Stimulated activated effector memory CD8-positive, alpha-beta T cell treated with anti-CD3 and anti-CD28 coated beads, Interleukin-12 subunit alpha, Interleukin-12 subunit beta, amount 100 ng/mL, for 72 hours (primary cell): Measurements from ENCODE around the gene ATXN7L1.
"Not testable (repeated sequence)": the region's sequence is repeated elsewhere in the genome, so short reads cannot be mapped to it uniquely, and the experiment has no call there.

Experiments used
- ATAC-seq: fragments of 150-1000 bp; cut with Tn5 transposase; 2 replicates; pipeline ENCODE4 v1.10.0; 2021
- DNase-seq, 2 donors: peaks; one replicate each; pipeline ENCODE4 v3.0.0; 2021 to 2022; ENCODE audit warnings: low spot score in 2 of 2
- H3K27ac Mint-ChIP-seq: one replicate; pipeline ENCODE4 v1.8.0; 2022; ENCODE audit warnings: mild to moderate bottlenecking, mixed read lengths
- H3K36me3 Mint-ChIP-seq: one replicate; pipeline ENCODE4 v1.8.0; 2022; ENCODE audit warnings: mild to moderate bottlenecking, mixed read lengths
- H3K4me1 Mint-ChIP-seq: one replicate; pipeline ENCODE4 v1.8.0; 2022; ENCODE audit warnings: mixed read lengths
- H3K4me3 Mint-ChIP-seq: one replicate; pipeline ENCODE4 v1.8.0; 2022; ENCODE audit warnings: mild to moderate bottlenecking, mixed read lengths
- H3K9me3 Mint-ChIP-seq: one replicate; pipeline ENCODE4 v1.8.0; 2022; ENCODE audit warnings: mixed read lengths

ATXN7L1 gene

GRCh38 chr7:105902325-105902911 is 26.0 kb upstream of the ATXN7L1 start:
- Mint-ChIP-seq H3K4me3 (no peak overlapping the region), H3K27ac (no peak overlapping the region), H3K9me3 (no peaks in the 10 kb centered on the region), H3K4me1 (no peaks in the 10 kb centered on the region), H3K36me3 (no peaks in the 10 kb centered on the region)
- DNase-seq, result no peak
- no peak for ATAC-seq

DNA sequence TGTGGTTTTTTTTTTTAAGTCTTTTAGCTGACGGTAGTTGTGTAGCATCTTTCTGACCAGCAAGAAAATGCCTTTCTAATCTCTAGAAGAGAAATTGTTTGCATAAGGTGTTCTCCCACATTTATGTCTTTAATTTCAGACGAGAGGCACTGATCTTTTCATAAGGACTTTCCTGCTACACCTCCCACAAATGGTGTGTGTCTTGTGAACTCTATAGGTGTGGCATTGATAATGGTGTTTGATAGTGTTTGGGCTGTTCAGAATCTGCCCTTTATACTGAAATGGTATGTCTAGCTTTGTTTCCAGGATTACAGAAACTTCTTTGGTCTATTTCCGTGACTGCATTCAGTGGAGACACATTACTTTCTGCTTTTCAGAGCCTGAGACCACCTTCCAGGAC is 21.6 kb upstream of the ATXN7L1 start:
- Mint-ChIP-seq H3K36me3 (no peaks in the 10 kb centered on the region), H3K27ac (no peak overlapping the region), H3K4me3 (no peak overlapping the region), H3K9me3 (no peaks in the 10 kb centered on the region), H3K4me1 (no peaks in the 10 kb centered on the region)
- DNase-seq, result no peak
- ATAC-seq, result no peak

DNA sequence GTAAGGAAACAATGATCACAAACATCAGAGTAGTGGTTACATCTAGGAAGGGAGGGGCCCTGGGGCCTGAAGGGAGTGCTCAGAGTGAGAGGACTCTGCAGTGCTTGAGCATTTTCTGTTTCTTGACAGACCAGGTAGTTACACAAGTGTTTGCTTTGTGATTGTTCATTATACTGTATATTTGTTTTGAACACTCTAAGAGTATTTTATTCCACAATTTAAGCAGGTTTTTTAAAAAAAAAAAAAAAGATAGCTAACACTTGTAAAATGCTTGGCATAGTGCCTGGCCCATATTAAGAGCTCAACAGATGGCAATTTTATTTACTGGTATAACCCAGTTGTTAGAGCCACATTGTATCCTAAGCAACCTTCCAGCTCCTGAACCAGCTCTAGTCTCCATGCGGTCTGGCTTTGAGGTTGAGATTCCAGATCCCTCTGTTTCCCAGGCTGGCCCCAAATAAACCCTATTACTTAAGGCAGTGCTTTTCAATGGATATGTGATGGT is 20.1 kb upstream of the ATXN7L1 start:
- H3K4me3 Mint-ChIP-seq, result no peak overlapping the region
- no peaks in the 10 kb centered on the region for H3K36me3 Mint-ChIP-seq
- DNase-seq (no peak), ATAC-seq (no peak)
- no peaks in the 10 kb centered on the region for H3K9me3 Mint-ChIP-seq
- no peaks in the 10 kb centered on the region for H3K4me1 Mint-ChIP-seq
- H3K27ac Mint-ChIP-seq, result no peak overlapping the region

DNA sequence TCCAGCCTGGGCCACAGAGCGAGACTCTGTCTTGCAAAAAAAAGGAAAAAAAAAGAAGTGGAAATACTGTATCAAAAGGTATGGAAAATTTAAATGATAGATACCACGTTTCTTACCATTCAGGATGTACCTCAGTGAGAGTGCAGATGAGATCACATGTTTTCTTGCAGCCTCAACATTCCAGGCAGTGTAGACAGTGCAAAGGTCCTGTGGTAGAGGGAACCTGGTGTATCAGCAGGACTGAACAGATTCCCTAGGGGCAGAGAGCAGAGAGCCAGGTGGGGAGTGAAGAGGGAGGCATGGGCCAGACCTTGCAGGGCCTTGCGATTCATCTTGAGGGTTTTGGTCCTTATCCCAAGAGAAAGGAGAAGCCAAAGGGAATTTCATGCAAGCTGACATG is 17.7 kb upstream of the ATXN7L1 start:
- Mint-ChIP-seq H3K36me3 (no peaks in the 10 kb centered on the region), H3K9me3 (no peaks in the 10 kb centered on the region), H3K4me1 (peaks cover 10% of the 10 kb centered on the region), H3K4me3 (no peak overlapping the region), H3K27ac (no peak overlapping the region)
- ATAC-seq (no peak), DNase-seq (no peak)

DNA sequence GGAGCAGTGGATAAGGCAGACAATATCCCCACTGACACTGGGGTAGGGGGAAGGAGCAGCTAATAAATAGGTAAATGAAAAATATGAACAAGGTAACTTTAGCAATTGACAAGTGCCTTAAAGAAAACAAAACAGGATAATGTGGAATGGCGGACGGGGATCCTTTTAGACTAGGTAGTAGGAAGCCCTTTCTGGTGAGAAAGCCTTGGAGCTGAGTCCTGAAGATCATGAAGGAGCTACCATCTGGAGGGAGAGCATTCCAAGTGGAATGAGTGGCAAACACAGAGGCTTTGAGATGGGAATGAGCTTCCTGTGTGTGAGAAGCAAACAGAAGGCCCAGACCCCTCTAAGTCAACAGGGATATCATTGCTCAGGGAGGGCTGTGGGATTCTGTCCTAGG is 16.0 kb upstream of the ATXN7L1 start:
- ATAC-seq (no peak), DNase-seq (no peak)
- Mint-ChIP-seq H3K4me3 (no peak overlapping the region), H3K27ac (no peak overlapping the region), H3K4me1 (peaks cover 10% of the 10 kb centered on the region), H3K9me3 (no peaks in the 10 kb centered on the region), H3K36me3 (no peaks in the 10 kb centered on the region)

GRCh38 chr7:105890290-105890997 is 14.0 kb upstream of the ATXN7L1 start:
- peak; percentile 82 for ATAC-seq
- Mint-ChIP-seq H3K36me3 (no peaks in the 10 kb centered on the region), H3K4me1 (peaks cover 10% of the 10 kb centered on the region)

GRCh38 chr7:105887569-105888189 is 11.3 kb upstream of the ATXN7L1 start:
- no peaks in the 10 kb centered on the region for H3K36me3 Mint-ChIP-seq
- DNase-seq (no peak), ATAC-seq (no peak)
- peaks cover 15% of the 10 kb centered on the region for H3K4me1 Mint-ChIP-seq
- no peak overlapping the region for H3K27ac Mint-ChIP-seq
- H3K9me3 Mint-ChIP-seq, result no peaks in the 10 kb centered on the region
- H3K4me3 Mint-ChIP-seq, result no peak overlapping the region

More at GRCh38 chr7:105890290-105890997, 14.0 kb upstream of the ATXN7L1 start:
- Mint-ChIP-seq H3K4me3 (no peak overlapping the region), H3K27ac (no peak overlapping the region), H3K9me3 (no peaks in the 10 kb centered on the region)
- no peak for DNase-seq

DNA sequence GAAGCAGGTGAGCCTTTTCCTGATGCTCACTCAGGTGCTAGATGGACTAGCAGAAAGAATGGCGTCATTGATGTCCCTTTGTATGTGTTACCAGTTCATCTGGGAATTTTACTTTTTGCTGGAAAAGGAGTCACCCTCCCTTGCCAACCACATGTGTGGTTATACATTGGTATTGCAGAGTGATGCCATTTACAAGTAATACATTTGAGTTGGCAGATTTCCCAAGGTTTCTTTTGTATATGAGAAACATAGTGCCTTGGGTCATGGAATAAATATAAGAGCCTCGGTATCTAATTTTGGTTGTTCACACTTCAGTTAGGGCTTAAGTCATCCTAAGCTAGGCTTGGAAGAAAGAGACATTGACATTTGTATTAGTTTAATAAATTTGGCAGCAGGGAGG is 10.4 kb upstream of the ATXN7L1 start:
- H3K4me1 Mint-ChIP-seq, result peaks cover 15% of the 10 kb centered on the region

DNA sequence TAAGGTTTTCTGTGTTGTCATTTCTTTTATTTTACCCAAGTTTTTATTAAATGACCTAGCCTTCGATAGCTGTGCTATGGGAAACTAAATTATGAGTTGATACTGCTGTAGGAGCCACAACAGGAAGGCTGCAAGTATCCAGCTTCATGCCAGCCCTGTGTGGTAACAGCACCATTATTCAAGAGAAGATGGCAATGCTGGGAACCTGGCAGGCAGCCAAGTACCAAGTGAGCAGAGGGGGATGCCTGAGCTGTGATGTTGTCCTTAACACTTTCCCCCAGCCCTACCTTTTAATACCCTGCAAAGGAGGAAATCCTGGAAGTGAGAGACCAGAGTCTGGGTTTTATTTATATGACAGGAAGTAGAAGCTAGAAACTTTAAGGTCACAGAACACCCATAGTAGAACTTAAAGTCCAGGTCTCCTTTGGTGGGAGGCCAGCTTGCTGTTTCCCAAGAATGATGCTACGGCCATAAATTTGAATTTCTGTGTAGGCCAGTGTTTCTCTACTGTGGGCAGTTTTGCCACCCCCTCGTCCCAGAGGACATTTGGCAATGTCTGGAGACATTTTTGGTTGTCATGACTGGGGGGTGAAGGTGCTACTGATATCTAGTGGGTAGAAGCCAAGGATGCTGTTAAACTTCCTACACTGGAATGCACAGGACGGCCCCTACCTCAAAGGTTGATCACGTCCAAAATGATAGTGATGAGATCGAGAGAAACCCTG is 9.2 kb upstream of the ATXN7L1 start:
- no peak for ATAC-seq
- Mint-ChIP-seq H3K9me3 (no peaks in the 10 kb centered on the region), H3K27ac (no peak overlapping the region), H3K4me3 (no peak overlapping the region), H3K4me1 (peaks cover 13% of the 10 kb centered on the region), H3K36me3 (no peaks in the 10 kb centered on the region)
- no peak for DNase-seq

More for the DNA sequence above, 10.4 kb upstream of the ATXN7L1 start:
- H3K27ac Mint-ChIP-seq, result no peak overlapping the region
- no peak overlapping the region for H3K4me3 Mint-ChIP-seq
- DNase-seq (no peak), ATAC-seq (no peak)
- no peaks in the 10 kb centered on the region for H3K36me3 Mint-ChIP-seq
- H3K9me3 Mint-ChIP-seq, result no peaks in the 10 kb centered on the region

DNA sequence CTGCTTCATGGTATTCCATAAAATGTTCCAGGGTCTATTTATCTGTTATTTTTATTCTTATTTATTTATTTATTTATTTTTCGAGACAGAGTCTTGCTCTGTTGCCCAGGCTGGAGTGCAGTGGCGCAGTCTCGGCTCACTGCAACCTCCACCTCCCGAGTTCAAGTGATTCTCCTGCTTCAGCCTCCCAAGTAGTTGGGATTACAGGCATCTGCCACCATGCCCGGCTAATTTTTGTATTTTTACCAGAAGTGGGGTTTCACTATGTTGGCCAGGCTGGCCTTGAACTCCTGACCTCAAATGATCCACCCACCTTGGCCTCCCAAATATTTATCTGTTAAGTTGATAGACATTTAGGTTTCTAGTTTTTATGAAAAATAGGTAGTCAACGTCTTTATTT is 6.8 kb upstream of the ATXN7L1 start:
- not testable (repeated sequence) for H3K27ac Mint-ChIP-seq, H3K4me3 Mint-ChIP-seq, DNase-seq, H3K36me3 Mint-ChIP-seq, ATAC-seq, H3K9me3 Mint-ChIP-seq
- H3K4me1 Mint-ChIP-seq, result peaks cover 13% of the 10 kb centered on the region

DNA sequence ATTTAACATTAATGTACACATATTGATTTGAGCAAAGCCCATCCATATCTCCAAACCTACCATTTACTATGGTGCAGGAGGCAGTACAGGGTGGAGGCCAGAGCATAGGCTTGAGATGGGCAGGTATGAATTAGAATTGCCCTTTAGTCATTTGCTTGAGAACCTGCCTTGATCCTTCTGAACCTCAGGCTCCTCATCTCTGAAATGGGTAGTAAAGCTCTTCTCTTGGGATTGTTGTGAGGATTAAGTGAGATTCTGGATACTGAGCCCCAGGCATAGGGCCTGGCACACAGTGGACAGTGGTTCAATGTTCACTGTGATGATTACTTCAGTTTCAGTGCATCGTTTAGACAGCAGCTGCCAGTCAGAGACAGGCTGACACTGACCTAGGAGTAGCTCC is 5.0 kb upstream of the ATXN7L1 start:
- Mint-ChIP-seq H3K4me3 (no peak overlapping the region), H3K4me1 (peaks cover 20% of the 10 kb centered on the region), H3K9me3 (no peaks in the 10 kb centered on the region), H3K27ac (peak overlapping the region; percentile 50), H3K36me3 (no peaks in the 10 kb centered on the region)
- ATAC-seq, result no peak
- no peak for DNase-seq

DNA sequence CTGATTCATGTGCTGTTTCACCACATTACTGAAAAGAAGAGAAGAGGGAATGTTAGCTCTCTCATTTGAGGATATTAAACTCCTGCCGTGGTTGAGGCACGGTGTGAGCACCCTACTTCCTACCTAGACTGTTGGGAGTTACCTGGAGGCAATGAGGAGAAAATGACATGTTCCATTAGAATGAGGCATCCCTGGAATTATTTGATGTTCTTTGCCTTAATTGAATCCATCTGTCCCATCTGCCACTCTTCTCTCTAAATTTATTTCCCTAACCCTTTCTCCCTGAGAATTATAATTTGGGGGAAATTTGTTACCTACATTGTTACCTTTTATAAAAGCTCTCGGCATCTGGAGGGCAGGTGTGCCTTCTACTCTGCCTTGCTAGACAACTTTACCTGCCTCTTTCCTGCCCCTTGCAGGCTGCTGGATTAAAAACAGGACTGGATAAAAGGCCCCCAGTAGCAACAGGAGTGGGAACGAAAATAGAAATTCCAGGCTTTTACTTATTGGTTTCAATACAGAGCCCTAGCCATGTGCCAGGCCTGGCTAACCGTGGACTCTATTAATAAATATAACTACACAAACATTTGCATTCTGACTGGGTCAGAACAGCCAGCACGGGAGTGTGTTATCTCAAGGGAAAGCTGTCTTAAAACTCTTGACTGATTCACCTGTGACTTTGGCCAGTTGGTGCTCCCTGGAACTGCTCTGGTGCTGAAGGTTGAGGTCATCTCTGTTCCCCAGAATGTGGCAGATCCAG is 4.4 kb upstream of the ATXN7L1 start:
- Mint-ChIP-seq H3K4me3 (no peak overlapping the region), H3K36me3 (no peaks in the 10 kb centered on the region), H3K4me1 (peaks cover 26% of the 10 kb centered on the region), H3K27ac (no peak overlapping the region), H3K9me3 (no peaks in the 10 kb centered on the region)
- DNase-seq, result no peak
- no peak for ATAC-seq

DNA sequence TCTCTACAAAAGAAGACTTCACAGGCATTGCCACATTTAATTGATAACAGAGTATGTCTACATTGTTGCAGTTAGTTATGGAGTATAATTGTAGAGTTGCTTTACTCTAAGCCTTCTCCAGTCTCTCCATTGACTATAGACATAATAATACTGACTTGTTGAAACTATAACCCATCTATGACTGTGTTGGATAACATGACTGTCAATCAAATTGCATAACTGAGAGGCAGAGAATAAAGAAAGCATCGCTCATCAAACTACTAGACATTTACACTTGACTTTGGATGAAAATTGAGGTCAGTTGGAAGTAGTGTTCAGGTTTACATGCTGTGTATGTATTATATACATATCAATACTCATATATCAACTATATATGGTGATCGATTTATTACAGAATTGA is 3.4 kb upstream of the ATXN7L1 start:
- Mint-ChIP-seq H3K4me3 (no peak overlapping the region), H3K9me3 (no peaks in the 10 kb centered on the region), H3K4me1 (peaks cover 31% of the 10 kb centered on the region), H3K36me3 (no peaks in the 10 kb centered on the region), H3K27ac (no peak overlapping the region)
- DNase-seq (no peak), ATAC-seq (no peak)

GRCh38 chr7:105878746-105879605 is 2.6 kb upstream of the ATXN7L1 start:
- peak; percentile 4 for ATAC-seq
- no peak overlapping the region for H3K27ac Mint-ChIP-seq
- DNase-seq, result no peak
- no peak overlapping the region for H3K4me3 Mint-ChIP-seq
- H3K4me1 Mint-ChIP-seq, result peaks cover 38% of the 10 kb centered on the region
- no peaks in the 10 kb centered on the region for H3K36me3 Mint-ChIP-seq
- no peaks in the 10 kb centered on the region for H3K9me3 Mint-ChIP-seq
